ENCODE data around the gene CDC5L.
A peak's percentile ranks its signal among the peaks of the same experiment; 100 is the strongest.

Gene CDC5L

GRCh38 chr6:44367681-44368080 is 19.8 kb upstream of the CDC5L start:
- TF ChIP-seq POLR2AphosphoS5 (IDR thresholded peaks at IDR 0.05; ENCODE audit: low read depth, low read length): no peak
- TF ChIP-seq POU2F2 (IDR thresholded peaks at IDR 0.05; ENCODE audit: low read depth, low read length): no peak
- no peak for TF ChIP-seq TAF1 (IDR thresholded peaks at IDR 0.05; ENCODE audit: low read depth, low read length)
- no peak for TF ChIP-seq POLR2A (IDR thresholded peaks at IDR 0.05; ENCODE audit: low read depth, low read length)
- no peak for TF ChIP-seq PAX5 (IDR thresholded peaks at IDR 0.05; ENCODE audit: insufficient read depth, low read length, severe bottlenecking)
- no peak for TF ChIP-seq SPI1 (IDR thresholded peaks at IDR 0.05; ENCODE audit: low read depth, low read length)
- FAIRE-seq: no peak
- DNase-seq (ENCODE audit: insufficient read length, low spot score): no peak

GRCh38 chr6:44373051-44373450 is 14.5 kb upstream of the CDC5L start:
- DNase-seq (ENCODE audit: insufficient read length, low spot score) (no peak), FAIRE-seq (no peak)
- TF ChIP-seq PAX5 (IDR thresholded peaks at IDR 0.05; ENCODE audit: insufficient read depth, low read length, severe bottlenecking) (no peak), POLR2A (IDR thresholded peaks at IDR 0.05; ENCODE audit: low read depth, low read length) (no peak), POLR2AphosphoS5 (IDR thresholded peaks at IDR 0.05; ENCODE audit: low read depth, low read length) (no peak), TAF1 (IDR thresholded peaks at IDR 0.05; ENCODE audit: low read depth, low read length) (no peak), POU2F2 (IDR thresholded peaks at IDR 0.05; ENCODE audit: low read depth, low read length) (no peak), SPI1 (IDR thresholded peaks at IDR 0.05; ENCODE audit: low read depth, low read length) (no peak)

- no peak for TF ChIP-seq SPI1 (IDR thresholded peaks at IDR 0.05; ENCODE audit: low read depth, low read length)
- no peak for TF ChIP-seq PAX5 (IDR thresholded peaks at IDR 0.05; ENCODE audit: insufficient read depth, low read length, severe bottlenecking)
- no peak for TF ChIP-seq TAF1 (IDR thresholded peaks at IDR 0.05; ENCODE audit: low read depth, low read length)
- TF ChIP-seq POLR2A (IDR thresholded peaks at IDR 0.05; ENCODE audit: low read depth, low read length): no peak
- no peak for TF ChIP-seq POU2F2 (IDR thresholded peaks at IDR 0.05; ENCODE audit: low read depth, low read length)
- no peak for TF ChIP-seq POLR2AphosphoS5 (IDR thresholded peaks at IDR 0.05; ENCODE audit: low read depth, low read length)
- FAIRE-seq (no peak), DNase-seq (ENCODE audit: insufficient read length, low spot score) (no peak)
These were observed 13.7 kb upstream of the CDC5L start for GRCh38 chr6:44373787-44374186.

- no peak for TF ChIP-seq SPI1 (IDR thresholded peaks at IDR 0.05; ENCODE audit: low read depth, low read length)
- TF ChIP-seq PAX5 (IDR thresholded peaks at IDR 0.05; ENCODE audit: insufficient read depth, low read length, severe bottlenecking): no peak
- TF ChIP-seq POLR2AphosphoS5 (IDR thresholded peaks at IDR 0.05; ENCODE audit: low read depth, low read length): no peak
- TF ChIP-seq POLR2A (IDR thresholded peaks at IDR 0.05; ENCODE audit: low read depth, low read length): no peak
- TF ChIP-seq TAF1 (IDR thresholded peaks at IDR 0.05; ENCODE audit: low read depth, low read length): no peak
- TF ChIP-seq POU2F2 (IDR thresholded peaks at IDR 0.05; ENCODE audit: low read depth, low read length): no peak
- no peak for DNase-seq (ENCODE audit: insufficient read length, low spot score)
- FAIRE-seq: no peak
These were observed 12.4 kb upstream of the CDC5L start for GRCh38 chr6:44375071-44375470.

GRCh38 chr6:44377484-44377883 is 10.0 kb upstream of the CDC5L start:
- no peak for TF ChIP-seq POU2F2 (IDR thresholded peaks at IDR 0.05; ENCODE audit: low read depth, low read length)
- TF ChIP-seq POLR2A (IDR thresholded peaks at IDR 0.05; ENCODE audit: low read depth, low read length): no peak
- TF ChIP-seq POLR2AphosphoS5 (IDR thresholded peaks at IDR 0.05; ENCODE audit: low read depth, low read length): no peak
- no peak for TF ChIP-seq PAX5 (IDR thresholded peaks at IDR 0.05; ENCODE audit: insufficient read depth, low read length, severe bottlenecking)
- no peak for TF ChIP-seq TAF1 (IDR thresholded peaks at IDR 0.05; ENCODE audit: low read depth, low read length)
- TF ChIP-seq SPI1 (IDR thresholded peaks at IDR 0.05; ENCODE audit: low read depth, low read length): no peak
- DNase-seq (ENCODE audit: insufficient read length, low spot score) (no peak), FAIRE-seq (no peak)

- FAIRE-seq: no peak
- TF ChIP-seq TAF1 (IDR thresholded peaks at IDR 0.05; ENCODE audit: low read depth, low read length) (no peak), POU2F2 (IDR thresholded peaks at IDR 0.05; ENCODE audit: low read depth, low read length) (no peak), SPI1 (IDR thresholded peaks at IDR 0.05; ENCODE audit: low read depth, low read length) (no peak), POLR2AphosphoS5 (IDR thresholded peaks at IDR 0.05; ENCODE audit: low read depth, low read length) (no peak), POLR2A (IDR thresholded peaks at IDR 0.05; ENCODE audit: low read depth, low read length) (no peak), PAX5 (IDR thresholded peaks at IDR 0.05; ENCODE audit: insufficient read depth, low read length, severe bottlenecking) (no peak)
- DNase-seq (ENCODE audit: insufficient read length, low spot score): no peak
These were observed 9.5 kb upstream of the CDC5L start for GRCh38 chr6:44377971-44378370.

GRCh38 chr6:44381739-44382138 is 5.8 kb upstream of the CDC5L start:
- FAIRE-seq (no peak), DNase-seq (ENCODE audit: insufficient read length, low spot score) (no peak)
- TF ChIP-seq SPI1 (IDR thresholded peaks at IDR 0.05; ENCODE audit: low read depth, low read length) (no peak), TAF1 (IDR thresholded peaks at IDR 0.05; ENCODE audit: low read depth, low read length) (no peak), PAX5 (IDR thresholded peaks at IDR 0.05; ENCODE audit: insufficient read depth, low read length, severe bottlenecking) (no peak), POLR2AphosphoS5 (IDR thresholded peaks at IDR 0.05; ENCODE audit: low read depth, low read length) (no peak), POU2F2 (IDR thresholded peaks at IDR 0.05; ENCODE audit: low read depth, low read length) (no peak), POLR2A (IDR thresholded peaks at IDR 0.05; ENCODE audit: low read depth, low read length) (no peak)

- TF ChIP-seq POU2F2 (IDR thresholded peaks at IDR 0.05; ENCODE audit: low read depth, low read length) (no peak), PAX5 (IDR thresholded peaks at IDR 0.05; ENCODE audit: insufficient read depth, low read length, severe bottlenecking) (no peak), POLR2AphosphoS5 (IDR thresholded peaks at IDR 0.05; ENCODE audit: low read depth, low read length) (no peak), TAF1 (IDR thresholded peaks at IDR 0.05; ENCODE audit: low read depth, low read length) (no peak), POLR2A (IDR thresholded peaks at IDR 0.05; ENCODE audit: low read depth, low read length) (no peak), SPI1 (IDR thresholded peaks at IDR 0.05; ENCODE audit: low read depth, low read length) (no peak)
- FAIRE-seq: no peak
- DNase-seq (ENCODE audit: insufficient read length, low spot score): no peak
These were observed 1.1 kb upstream of the CDC5L start for GRCh38 chr6:44386364-44386928.

- FAIRE-seq: no peak
- TF ChIP-seq POU2F2 (IDR thresholded peaks at IDR 0.05; ENCODE audit: low read depth, low read length): no peak
- no peak for DNase-seq (ENCODE audit: insufficient read length, low spot score)
These were observed 569 bp upstream of the CDC5L start for GRCh38 chr6:44386929-44387345.

- no peak for FAIRE-seq
- TF ChIP-seq POU2F2 (IDR thresholded peaks at IDR 0.05; ENCODE audit: low read depth, low read length) (no peak), SPI1 (IDR thresholded peaks at IDR 0.05; ENCODE audit: low read depth, low read length) (peak; percentile 27; the same call in 1 of the 2 replicates)
- DNase-seq (ENCODE audit: insufficient read length, low spot score): no peak
These were observed 605 bp downstream of the CDC5L start for GRCh38 chr6:44388135-44388487.
